ENCODE data around the gene STMND1.

DNA sequence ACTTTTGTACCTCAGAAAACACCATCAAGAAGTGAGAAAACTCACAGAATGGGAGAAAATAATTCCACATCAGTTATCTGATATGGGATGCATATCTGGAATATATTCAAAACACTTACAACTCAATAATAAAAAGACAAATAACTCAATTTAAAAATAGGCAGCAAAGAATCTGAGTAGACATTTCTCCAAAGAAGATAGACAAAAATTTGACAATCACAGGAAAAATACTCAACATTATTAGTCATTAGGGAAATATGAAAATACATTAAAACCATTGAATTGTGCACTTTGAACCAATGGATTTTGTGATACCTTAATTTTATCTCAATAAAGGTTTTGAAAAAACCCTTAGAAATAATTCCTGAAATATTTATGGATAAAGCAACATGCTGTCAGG, 36.9 kb upstream of the STMND1 start:
- TF ChIP-seq SP1 (IDR thresholded peaks at IDR 0.05) (no peak), SUZ12 (IDR thresholded peaks at IDR 0.05) (no peak), TARDBP (IDR thresholded peaks at IDR 0.05) (no peak), NFRKB (IDR thresholded peaks at IDR 0.05) (no peak), BHLHE40 (IDR thresholded peaks at IDR 0.05; ENCODE audit: borderline replicate concordance) (no peak), HDGF (IDR thresholded peaks at IDR 0.05; ENCODE audit: borderline replicate concordance) (no peak), ELF4 (IDR thresholded peaks at IDR 0.05) (no peak), FOXK2 (IDR thresholded peaks at IDR 0.05) (no peak), L3MBTL2 (conservative IDR thresholded peaks at IDR 0.05) (no peak), FOXA1 (IDR thresholded peaks at IDR 0.05) (no peak)

All from HEK293T (cell line).